Thyroid gland (tissue), 4 donors: ENCODE measurements around the gene MAP3K6. TPM values are rescaled to one million over a fixed set of nuclear protein-coding genes. Genes with fewer than 3 reads are reported as not detected.

Source experiments
- DNase-seq, 2 donors: peaks; one replicate each; pipeline ENCODE4 v3.0.0-alpha.2; 2019
- H3K27ac ChIP-seq, 3 donors: fragments of 200-600 bp; sonication (generic); 1 replicate in 2 of 3; 2 replicates in 1 of 3; pipeline ENCODE4 v1.5.1; 2016 to 2019; ENCODE audit warnings: mild to moderate bottlenecking in 1 of 3, moderate library complexity in 1 of 3
- H3K27me3 ChIP-seq: fragments of 200-600 bp; sonication (generic); one replicate; pipeline ENCODE4 v1.5.1; 2019
- H3K36me3 ChIP-seq, 2 donors: fragments of 200-600 bp; sonication (generic); one replicate each; pipeline ENCODE4 v1.5.1; 2016 to 2019
- H3K4me1 ChIP-seq, 2 donors: fragments of 200-600 bp; sonication (generic); one replicate each; pipeline ENCODE4 v1.5.1; 2017 to 2019
- H3K4me3 ChIP-seq, 3 donors: fragments of 200-600 bp; sonication (generic); replicated peaks in 1 of 3; 1 replicate in 2 of 3; 2 replicates in 1 of 3; pipeline ENCODE4 v1.5.1; 2016; ENCODE audit warnings: mild to moderate bottlenecking in 1 of 3
- H3K9me3 ChIP-seq: fragments of 200-600 bp; sonication (generic); one replicate; pipeline ENCODE4 v1.5.1; 2017
- POLR2A ChIP-seq, 2 donors: fragments of 450-650 bp; IDR thresholded peaks; one replicate each; pipeline ENCODE4 v1.6.1; 2017; ENCODE audit warnings: antibody characterized with exemption in 2 of 2, mild to moderate bottlenecking in 2 of 2, moderate library complexity in 1 of 2
- WGBS, 2 donors: methylation state at CpG; one replicate each; pipeline ENCODE4 v1.1.5; 2017; 5-methylcytosine and 5-hydroxymethylcytosine counted together
- intact Hi-C: fragments of 100-400 bp; cut with DNase I; formaldehyde crosslinking; loops from one replicate; pipeline ENCODE4 v1.15.1; 2023
- total RNA-seq, 4 donors: library from RNA; depleted of rRNA; stranded (reverse); fragments of >200 nt; gene quantifications; one replicate each; pipeline ENCODE4 v1.2.3, GENCODE V29; 2016
- TF ChIP-seq, protein P1 (sequence below), 6 experiments: fragments of 200-600 bp in 3 of 6; fragments of 450-650 bp in 3 of 6; sonication (generic) in 3 of 6; IDR thresholded peaks; one replicate each; pipeline ENCODE4 v1.5.1; 2016 to 2019; ENCODE audit warnings: antibody characterized with exemption in 6 of 6, mild to moderate bottlenecking in 2 of 6, inconsistent platforms in 1 of 6, moderate library complexity in 1 of 6

The MAP3K6 gene
- total RNA-seq, 4 donors from 2014 or later: 17.6 to 62.9 (median 32.3) TPM

DNA sequence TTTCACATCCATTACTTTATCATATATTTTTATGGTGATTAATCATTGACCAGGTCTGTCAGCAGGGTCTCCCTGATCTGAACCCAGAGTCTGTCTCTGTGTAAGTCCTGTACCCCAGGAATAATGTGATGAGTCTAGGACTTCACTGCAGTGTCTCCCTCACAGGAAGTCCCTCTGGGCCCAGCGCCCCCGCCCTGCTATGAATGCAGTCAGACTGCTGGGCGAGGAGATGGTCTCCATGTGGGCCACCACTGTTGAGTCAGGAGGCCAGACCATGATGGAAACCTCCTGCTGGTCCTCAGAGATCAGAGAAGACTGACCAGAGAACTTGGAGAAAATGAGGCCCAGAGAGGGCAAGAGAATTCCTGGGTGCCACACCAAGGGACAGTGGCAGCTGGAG lies 35.3 kb downstream of the MAP3K6 start:
- 94 to 95% methylated on average over 3 of the region's 3 CpGs for WGBS, 2 donors
- TF ChIP-seq, protein P1, sequence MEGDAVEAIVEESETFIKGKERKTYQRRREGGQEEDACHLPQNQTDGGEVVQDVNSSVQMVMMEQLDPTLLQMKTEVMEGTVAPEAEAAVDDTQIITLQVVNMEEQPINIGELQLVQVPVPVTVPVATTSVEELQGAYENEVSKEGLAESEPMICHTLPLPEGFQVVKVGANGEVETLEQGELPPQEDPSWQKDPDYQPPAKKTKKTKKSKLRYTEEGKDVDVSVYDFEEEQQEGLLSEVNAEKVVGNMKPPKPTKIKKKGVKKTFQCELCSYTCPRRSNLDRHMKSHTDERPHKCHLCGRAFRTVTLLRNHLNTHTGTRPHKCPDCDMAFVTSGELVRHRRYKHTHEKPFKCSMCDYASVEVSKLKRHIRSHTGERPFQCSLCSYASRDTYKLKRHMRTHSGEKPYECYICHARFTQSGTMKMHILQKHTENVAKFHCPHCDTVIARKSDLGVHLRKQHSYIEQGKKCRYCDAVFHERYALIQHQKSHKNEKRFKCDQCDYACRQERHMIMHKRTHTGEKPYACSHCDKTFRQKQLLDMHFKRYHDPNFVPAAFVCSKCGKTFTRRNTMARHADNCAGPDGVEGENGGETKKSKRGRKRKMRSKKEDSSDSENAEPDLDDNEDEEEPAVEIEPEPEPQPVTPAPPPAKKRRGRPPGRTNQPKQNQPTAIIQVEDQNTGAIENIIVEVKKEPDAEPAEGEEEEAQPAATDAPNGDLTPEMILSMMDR (IDR thresholded peaks at IDR 0.05): no peak
- TF ChIP-seq POLR2A (IDR thresholded peaks at IDR 0.05): no peak
- Histone ChIP-seq H3K4me1 (no peaks in the 10 kb centered on the region), H3K9me3 (no peaks in the 10 kb centered on the region), H3K36me3 (peaks cover 10 to 41% of the 10 kb centered on the region in 2 donors), H3K27me3 (no peaks in the 10 kb centered on the region), H3K4me3 (no peak overlapping the region), H3K27ac (no peak overlapping the region)
- DNase-seq: no peak
- intact Hi-C loops: no loop called here

- TF ChIP-seq, protein P1 (IDR thresholded peaks at IDR 0.05): no peak
- no peak for TF ChIP-seq POLR2A (IDR thresholded peaks at IDR 0.05)
- intact Hi-C loops: no loop called here
- Histone ChIP-seq H3K4me3 (no peak overlapping the region), H3K9me3 (no peaks in the 10 kb centered on the region), H3K36me3 (peaks cover 10 to 40% of the 10 kb centered on the region in 2 donors), H3K4me1 (no peaks in the 10 kb centered on the region), H3K27me3 (no peaks in the 10 kb centered on the region), H3K27ac (no peak overlapping the region)
- 85 to 90% methylated on average over 8 of the region's 8 CpGs for WGBS, 2 donors
- no peak for DNase-seq
These were observed 36.0 kb downstream of the MAP3K6 start for GRCh38 chr1:27330786-27331185.

GRCh38 chr1:27327964-27328363 lies 38.8 kb downstream of the MAP3K6 start:
- intact Hi-C loops: no loop called here
- Histone ChIP-seq H3K27ac (no peak overlapping the region), H3K4me3 (no peak overlapping the region), H3K9me3 (no peaks in the 10 kb centered on the region), H3K36me3 (peaks cover 0 to 24% of the 10 kb centered on the region in 2 donors), H3K27me3 (no peaks in the 10 kb centered on the region), H3K4me1 (peaks cover 8 to 11% of the 10 kb centered on the region in 2 donors)
- 87 to 90% methylated on average over 5 of the region's 5 CpGs for WGBS, 2 donors
- no peak for DNase-seq
- TF ChIP-seq POLR2A (IDR thresholded peaks at IDR 0.05): no peak
- TF ChIP-seq, protein P1 (IDR thresholded peaks at IDR 0.05): no peak

DNA sequence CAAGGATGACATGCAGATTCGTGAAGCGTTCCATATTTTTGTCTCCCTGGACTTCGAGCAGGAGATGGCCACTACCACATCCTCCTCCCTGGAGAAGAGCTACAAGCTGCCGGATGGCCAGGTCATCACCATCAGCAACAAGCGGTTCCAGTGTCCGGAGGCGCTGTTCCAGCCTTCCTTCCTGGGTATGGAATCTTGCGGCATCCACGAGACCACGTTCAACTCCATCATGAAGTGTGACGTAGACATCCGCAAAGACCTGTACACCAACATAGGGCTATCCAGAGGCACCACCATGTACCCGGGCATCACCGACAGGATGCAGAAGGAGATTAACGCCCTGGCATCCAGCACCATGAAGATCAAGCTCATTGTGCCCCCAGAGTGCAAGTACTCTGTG lies 41.5 kb downstream of the MAP3K6 start:
- intact Hi-C loops: no loop called here
- TF ChIP-seq, protein P1 (IDR thresholded peaks at IDR 0.05): no peak
- TF ChIP-seq POLR2A (IDR thresholded peaks at IDR 0.05): no peak
- peaks cover 0 to 11% of the 10 kb centered on the region in 2 donors for H3K36me3 ChIP-seq
- no peaks in the 10 kb centered on the region for H3K27me3 ChIP-seq
- no peaks in the 10 kb centered on the region for H3K9me3 ChIP-seq
- no peak overlapping the region for H3K4me3 ChIP-seq
- no peak overlapping the region for H3K27ac ChIP-seq
- DNase-seq: no peak
- WGBS, 2 donors: 91 to 99% methylated on average over 12 to 15 of the region's 15 CpGs
- peaks cover 10 to 13% of the 10 kb centered on the region in 2 donors for H3K4me1 ChIP-seq

- Histone ChIP-seq H3K36me3 (peaks cover 0 to 11% of the 10 kb centered on the region in 2 donors), H3K9me3 (no peaks in the 10 kb centered on the region), H3K4me3 (peak overlapping the region; percentile 84 to 94 (median 89)), H3K4me1 (peaks cover 10 to 13% of the 10 kb centered on the region in 2 donors), H3K27ac (peak overlapping the region; percentile 56 to 81 (median 81)), H3K27me3 (no peaks in the 10 kb centered on the region)
- no peak for DNase-seq
- intact Hi-C loops: no loop called here
- TF ChIP-seq POLR2A (IDR thresholded peaks at IDR 0.05): no peak
- TF ChIP-seq, protein P1 (IDR thresholded peaks at IDR 0.05): no peak
- WGBS, 2 donors: 11 to 12% methylated on average over 8 to 10 of the region's 10 CpGs
These were observed 44.1 kb downstream of the MAP3K6 start for GRCh38 chr1:27322569-27323240.
